ENCODE results near the gene MSANTD3. TPM values are rescaled to one million over a fixed set of nuclear protein-coding genes. Genes with fewer than 3 reads are reported as not detected.

The MSANTD3 gene
- polyA plus RNA-seq, 1 donor = 23.9 TPM

Other genes starting within 250 kb of the MSANTD3 start
- gene TEX10, start 74.2 kb upstream of the MSANTD3 start, polyA plus RNA-seq (ENCODE audit: insufficient read length) = 54.8 TPM
- 5.5 TPM for gene TMEFF1, start 46.0 kb downstream of the MSANTD3 start, polyA plus RNA-seq (ENCODE audit: insufficient read length)
- 5.5 TPM for gene CAVIN4, start 150.9 kb downstream of the MSANTD3 start, polyA plus RNA-seq (ENCODE audit: insufficient read length)